ENCODE measurements around the gene GSE1. TPM values are rescaled to one million over a fixed set of nuclear protein-coding genes. Genes with fewer than 3 reads are reported as not detected.

Gene GSE1
- total RNA-seq, 1 experiment from 2014 or later, result 97.5 TPM

DNA sequence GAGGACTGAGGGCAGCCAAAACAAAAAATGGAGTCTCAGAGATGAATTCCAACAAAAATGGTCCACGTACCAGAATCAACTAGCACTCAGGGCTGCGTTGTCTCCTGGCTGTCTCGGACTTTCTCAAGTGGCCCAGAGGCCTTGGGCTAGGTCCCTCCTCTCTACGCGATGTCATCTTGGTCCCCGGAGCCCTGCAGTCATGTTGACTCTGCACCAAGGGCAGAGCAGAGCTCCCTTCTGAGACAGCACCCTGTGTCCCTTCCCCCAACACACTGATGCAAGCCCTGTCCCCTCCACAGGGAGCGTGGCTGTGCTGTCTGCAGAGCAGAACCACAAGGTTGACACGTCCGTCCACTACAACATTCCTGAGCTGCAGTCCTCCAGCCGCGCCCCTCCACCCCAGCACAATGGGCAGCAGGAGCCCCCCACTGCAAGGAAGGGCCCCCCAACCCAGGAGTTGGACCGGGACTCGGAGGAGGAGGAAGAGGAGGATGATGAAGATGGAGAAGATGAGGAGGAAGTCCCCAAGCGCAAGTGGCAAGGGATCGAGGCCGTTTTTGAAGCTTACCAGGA lies 54.8 kb downstream of the GSE1 start:
- intact Hi-C loops (cut with micrococcal nuclease; ENCODE audit: unreplicated experiment) (no loop called here), in situ Hi-C loops (cut with HindIII; ENCODE audit: low pct_unique_long_range_greater_than_20kb, low sequenced_read_pairs) (no loop called here)
- Histone ChIP-seq H3K4me1 (ENCODE audit: control insufficient read depth, insufficient read depth, low read length) (peaks cover 6% of the 10 kb centered on the region; the same call in 1 of the 2 replicates), H3K27me3 (ENCODE audit: control insufficient read depth, insufficient read depth, low read length) (no peaks in the 10 kb centered on the region), H3K9me3 (ENCODE audit: control insufficient read depth, insufficient read depth, low read depth, low read length) (no peaks in the 10 kb centered on the region), H3K36me3 (ENCODE audit: control insufficient read depth, insufficient read depth, low read length) (peaks cover 21% of the 10 kb centered on the region), H3K4me3 (ENCODE audit: low read depth in 2 of 2, low read length in 2 of 2) (no peak overlapping the region), H3K27ac (ENCODE audit: low read length) (no peak overlapping the region)
- POLR2A ChIA-PET, result interaction anchor here (0.5 kb wide), 1 partner anchor 1733 kb away, joined by 6 read pairs; no protein-coding TSS in a partner anchor
- CTCF ChIA-PET, result no interaction called here
- ATAC-seq (peak; percentile 40; the same call in 1 of the 2 replicates), DNase-seq (ENCODE audit: low read depth, low spot score) (no peak)
- TF ChIP-seq CTCF (IDR thresholded peaks at IDR 0.05), result no peak
- no peak for TF ChIP-seq POLR2AphosphoS5 (IDR thresholded peaks at IDR 0.05; ENCODE audit: low read depth, low read length)
- no peak for TF ChIP-seq TCF7L2 (IDR thresholded peaks at IDR 0.05; ENCODE audit: low read depth, low read length)
- no peak for TF ChIP-seq REST (IDR thresholded peaks at IDR 0.05; ENCODE audit: insufficient read depth in 1 of 2, low read depth in 2 of 2, low read length in 1 of 2)
- no peak for TF ChIP-seq SIN3A (IDR thresholded peaks at IDR 0.05; ENCODE audit: borderline replicate concordance, insufficient read depth, low read depth, low read length)
- BruUV-seq (replicated peaks), result TSS peak; percentile 53

DNA sequence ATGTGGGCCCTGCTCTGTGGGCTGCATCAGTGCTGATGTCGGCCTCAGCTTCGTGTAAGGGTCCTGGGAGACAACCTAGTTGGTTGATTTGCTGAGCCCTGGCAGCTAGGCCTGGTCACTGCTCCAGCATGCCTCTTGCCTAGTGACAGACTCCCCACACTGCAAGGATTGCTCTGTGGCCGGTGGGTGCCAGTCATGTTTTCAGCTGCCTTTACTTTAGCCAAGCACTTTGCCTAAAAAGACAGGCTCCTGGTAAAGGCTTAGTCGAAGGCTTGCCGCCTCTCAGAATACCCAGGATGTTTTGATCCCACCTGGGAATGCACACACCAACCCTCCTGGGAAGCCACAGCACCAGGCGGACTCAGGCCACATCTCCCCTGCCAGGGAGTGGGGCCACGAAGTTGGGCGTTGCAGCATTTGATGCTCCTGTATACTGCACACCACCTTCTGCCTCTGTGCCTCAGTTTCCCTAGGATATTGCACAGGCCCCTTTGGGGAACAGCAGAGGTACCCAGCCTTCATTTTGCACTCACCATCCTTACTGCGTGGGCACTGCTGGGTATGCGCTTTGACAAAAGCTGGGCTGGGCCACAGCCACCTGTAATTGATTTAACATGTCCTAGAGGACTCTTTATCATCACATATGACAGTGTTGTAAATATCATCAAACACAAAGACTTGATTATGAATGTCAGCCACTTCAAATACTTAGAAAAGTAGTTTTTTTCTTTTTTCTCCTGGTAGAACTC lies 55.7 kb downstream of the GSE1 start:
- Histone ChIP-seq H3K4me1 (ENCODE audit: control insufficient read depth, insufficient read depth, low read length) (peaks cover 14% of the 10 kb centered on the region), H3K9me3 (ENCODE audit: control insufficient read depth, insufficient read depth, low read depth, low read length) (no peaks in the 10 kb centered on the region), H3K27ac (ENCODE audit: low read length) (no peak overlapping the region), H3K27me3 (ENCODE audit: control insufficient read depth, insufficient read depth, low read length) (no peaks in the 10 kb centered on the region), H3K4me3 (ENCODE audit: low read depth in 2 of 2, low read length in 2 of 2) (no peak overlapping the region), H3K36me3 (ENCODE audit: control insufficient read depth, insufficient read depth, low read length) (peaks cover 18% of the 10 kb centered on the region)
- ChIA-PET CTCF (no interaction called here), POLR2A (interaction anchor here (0.5 kb wide), 1 partner anchor 1732 kb away, joined by 6 read pairs; no protein-coding TSS in a partner anchor)
- intact Hi-C loops (cut with micrococcal nuclease; ENCODE audit: unreplicated experiment) (no loop called here), in situ Hi-C loops (cut with HindIII; ENCODE audit: low pct_unique_long_range_greater_than_20kb, low sequenced_read_pairs) (no loop called here)
- no peak for TF ChIP-seq TCF7L2 (IDR thresholded peaks at IDR 0.05; ENCODE audit: low read depth, low read length)
- no peak for TF ChIP-seq SIN3A (IDR thresholded peaks at IDR 0.05; ENCODE audit: borderline replicate concordance, insufficient read depth, low read depth, low read length)
- no peak for TF ChIP-seq CTCF (IDR thresholded peaks at IDR 0.05)
- no peak for TF ChIP-seq REST (IDR thresholded peaks at IDR 0.05; ENCODE audit: insufficient read depth in 1 of 2, low read depth in 2 of 2, low read length in 1 of 2)
- no peak for TF ChIP-seq POLR2AphosphoS5 (IDR thresholded peaks at IDR 0.05; ENCODE audit: low read depth, low read length)
- BruUV-seq (replicated peaks), result no TSS peak
- DNase-seq (ENCODE audit: low read depth, low spot score), result no peak
- no peak; the same call in none of the 2 replicates for ATAC-seq
